ENCODE results near the gene POGK.

POGK gene

GRCh38 chr1:166905900-166906299 lies 66.6 kb downstream of the POGK start:
- no peak for DNase-seq

Data from stimulated activated naive CD4-positive, alpha-beta T cell (primary cell).